GM19455 (cell line): ENCODE data around the gene GP1BB.
"Not testable (repeated sequence)": the region's sequence is repeated elsewhere in the genome, so short reads cannot be mapped to it uniquely, and the experiment has no call there.

Experiments used
- ATAC-seq: cut with Tn5 transposase; IDR thresholded peaks from one replicate; pipeline ENCODE4 v1.9.1; 2021; ENCODE audit not compliant: unreplicated experiment

Gene GP1BB

DNA sequence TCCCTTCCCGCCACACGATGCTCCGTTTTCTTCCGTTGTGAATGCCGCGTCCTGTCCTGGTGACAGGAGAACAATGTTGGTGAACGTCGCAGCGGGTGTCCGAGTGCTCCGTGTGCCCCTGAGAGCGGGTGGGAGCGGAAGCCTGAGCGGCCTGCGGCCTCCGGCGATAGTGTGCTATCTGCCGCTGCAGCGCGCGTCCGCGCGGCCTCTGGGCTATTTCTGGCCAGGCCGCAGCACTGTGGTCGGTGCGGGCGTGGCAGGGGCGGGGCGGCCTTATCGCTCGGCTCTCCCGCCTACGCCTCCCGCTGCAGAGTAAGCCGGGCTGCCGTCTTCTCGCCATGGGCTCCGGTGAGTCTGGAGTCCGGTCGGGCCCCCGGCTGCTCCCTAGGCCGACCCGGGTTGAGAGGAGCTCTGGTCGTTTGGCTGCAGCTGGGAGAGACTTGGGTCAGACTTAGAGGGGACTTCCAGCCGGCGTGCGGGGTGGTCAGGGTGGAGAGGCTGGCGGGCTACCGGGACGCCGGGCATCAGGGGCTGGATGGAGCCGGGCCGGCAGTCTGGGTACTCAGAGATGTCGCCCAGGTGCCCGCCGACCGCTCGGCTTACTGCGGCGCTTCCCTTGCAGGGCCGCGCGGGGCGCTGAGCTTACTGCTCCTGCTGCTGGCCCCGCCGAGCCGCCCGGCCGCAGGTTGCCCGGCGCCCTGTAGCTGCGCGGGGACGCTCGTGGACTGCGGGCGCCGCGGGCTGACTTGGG, at the start of gene GP1BB:
GP1BB (plus strand) TSS at position 308 of the 751 bp plus-strand sequence; CDS start at position 339, 31 bp downstream.
- no peak for ATAC-seq

GRCh38 chr22:19673660-19674059, 49.7 kb upstream of the GP1BB start:
- ATAC-seq, result no peak

GRCh38 chr22:19674129-19674928, 49.0 kb upstream of the GP1BB start:
- no peak for ATAC-seq

- ATAC-seq, result no peak
These were observed 48.4 kb upstream of the GP1BB start for GRCh38 chr22:19674929-19675253.

DNA sequence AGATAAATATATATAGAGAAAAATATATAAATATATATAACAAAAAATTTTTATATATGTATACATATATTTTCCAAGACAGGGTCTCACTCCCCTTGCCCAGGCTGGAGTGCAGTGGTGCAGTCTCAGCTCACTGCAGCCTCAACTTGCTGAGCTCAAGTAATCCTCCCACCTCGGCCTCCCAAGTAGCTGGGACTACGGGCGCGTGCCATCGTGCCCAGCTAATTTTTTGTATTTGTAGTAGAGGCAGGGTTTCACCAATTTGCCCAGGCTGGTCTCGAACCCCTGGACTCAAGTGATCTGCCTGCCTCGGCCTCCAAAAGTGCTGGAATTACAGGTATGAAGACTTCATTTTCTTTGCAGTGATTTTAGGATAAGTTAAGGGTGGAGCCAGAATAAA, 47.9 kb upstream of the GP1BB start:
- ATAC-seq, result no peak

GRCh38 chr22:19676437-19676836, 46.9 kb upstream of the GP1BB start:
- ATAC-seq, result not testable (repeated sequence)

DNA sequence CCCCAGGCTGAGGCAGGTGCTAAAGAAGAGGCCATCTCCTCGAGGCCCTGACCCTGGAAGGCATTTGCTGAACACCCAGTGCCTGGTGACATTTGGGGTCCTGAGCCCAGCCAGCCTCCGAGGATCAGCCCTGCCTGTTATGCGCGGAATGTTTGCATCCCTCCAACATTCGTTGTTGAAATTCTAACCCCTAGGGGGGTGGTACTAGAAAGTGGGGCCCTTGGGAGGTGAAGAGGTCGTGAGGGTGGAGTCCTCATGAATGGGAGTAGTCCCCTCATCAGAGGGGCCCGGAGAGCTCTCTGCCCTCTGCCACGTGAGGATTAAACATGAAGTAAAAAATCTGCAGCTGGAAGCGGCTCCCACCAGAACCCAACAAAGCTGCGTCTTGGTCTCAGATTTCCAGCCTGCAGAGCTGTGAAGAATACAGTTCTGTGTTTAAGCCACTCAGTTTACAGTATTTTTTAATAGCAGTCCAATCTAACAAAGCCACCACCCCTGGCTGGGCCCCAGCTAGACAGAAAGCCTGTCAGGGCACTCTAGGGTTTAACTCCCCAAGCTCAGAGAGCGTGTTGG, 44.3 kb upstream of the GP1BB start:
- ATAC-seq, result no peak

- no peak for ATAC-seq
These were observed 43.7 kb upstream of the GP1BB start for GRCh38 chr22:19679522-19680101.

GRCh38 chr22:19680287-19680881, 43.0 kb upstream of the GP1BB start:
- ATAC-seq, result no peak

- ATAC-seq, result no peak
These were observed 42.2 kb upstream of the GP1BB start for GRCh38 chr22:19680911-19681862.

GRCh38 chr22:19681863-19682245, 41.5 kb upstream of the GP1BB start:
- no peak for ATAC-seq

DNA sequence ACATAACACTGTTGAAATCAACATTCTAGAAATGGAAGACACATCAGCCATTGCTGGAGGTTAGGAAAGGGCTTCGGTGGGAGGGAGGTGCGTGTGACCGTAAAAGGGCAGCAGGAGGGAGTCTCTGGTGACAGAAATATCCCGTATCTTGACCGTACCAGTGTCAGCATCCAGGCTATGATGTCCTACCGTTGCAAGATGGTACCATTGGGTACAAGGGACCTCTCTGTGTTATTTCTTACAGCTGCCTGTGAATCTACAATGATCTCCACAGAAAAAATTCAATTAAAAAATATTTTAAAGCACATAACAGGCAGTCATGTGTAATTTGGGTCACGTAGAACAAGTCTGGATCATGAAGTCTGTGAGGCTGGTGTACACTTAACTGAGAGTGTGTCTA, 36.4 kb upstream of the GP1BB start:
- no peak for ATAC-seq

GRCh38 chr22:19687561-19688300, 35.6 kb upstream of the GP1BB start:
- no peak for ATAC-seq

GRCh38 chr22:19688301-19689290, 34.7 kb upstream of the GP1BB start:
- no peak for ATAC-seq

DNA sequence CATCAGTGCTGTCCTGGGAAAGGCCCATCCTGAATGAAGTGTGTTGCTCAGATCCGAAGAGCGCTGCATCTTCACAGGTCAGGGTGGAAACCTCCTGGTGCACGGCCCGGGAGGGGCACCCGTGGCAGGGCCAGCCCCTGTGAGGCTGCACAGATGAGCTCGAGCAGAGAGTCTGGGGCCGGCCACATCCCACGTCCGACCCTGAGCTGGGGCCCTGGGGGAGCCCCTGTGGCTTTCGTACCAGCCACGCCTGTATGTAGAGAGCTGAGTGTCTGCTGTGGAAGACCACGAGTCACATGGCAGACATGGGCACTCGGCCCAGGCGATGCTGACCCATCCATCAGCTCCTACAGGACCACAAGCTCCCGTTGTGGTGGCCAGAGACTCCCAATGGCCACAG, 33.9 kb upstream of the GP1BB start:
- ATAC-seq, result no peak

DNA sequence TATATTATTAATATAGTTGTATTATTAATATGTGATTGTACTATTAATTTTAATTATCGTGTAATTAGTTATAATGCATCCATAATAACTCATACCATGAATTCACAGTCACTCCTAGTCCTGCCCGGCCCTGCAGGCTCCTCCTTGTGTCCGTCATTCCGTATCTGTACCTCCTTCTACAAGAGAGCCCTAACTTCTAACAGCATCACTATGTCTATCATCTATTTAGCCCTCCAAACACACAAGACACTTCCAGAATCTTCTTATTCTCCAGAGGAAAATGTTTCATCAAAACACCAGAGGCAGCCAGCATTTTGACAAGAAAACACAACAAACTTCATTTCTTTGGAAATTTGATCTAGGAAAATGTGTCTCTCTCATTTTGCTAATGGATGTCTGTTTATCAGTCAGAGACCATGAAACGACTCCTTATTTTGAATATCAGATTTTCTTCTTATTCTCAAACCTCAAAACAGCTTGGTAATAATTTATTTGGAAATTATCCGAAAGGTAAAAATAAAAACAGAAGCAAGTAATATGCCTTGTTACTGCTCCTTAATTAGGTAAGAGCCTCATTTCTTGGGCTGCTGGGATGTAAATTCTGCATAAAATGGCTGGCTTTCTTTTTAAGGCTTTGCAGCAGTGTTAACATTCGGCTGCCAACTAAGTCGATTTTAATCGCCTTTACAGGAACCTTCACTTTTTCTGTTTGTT, 32.2 kb upstream of the GP1BB start:
- ATAC-seq, result no peak

DNA sequence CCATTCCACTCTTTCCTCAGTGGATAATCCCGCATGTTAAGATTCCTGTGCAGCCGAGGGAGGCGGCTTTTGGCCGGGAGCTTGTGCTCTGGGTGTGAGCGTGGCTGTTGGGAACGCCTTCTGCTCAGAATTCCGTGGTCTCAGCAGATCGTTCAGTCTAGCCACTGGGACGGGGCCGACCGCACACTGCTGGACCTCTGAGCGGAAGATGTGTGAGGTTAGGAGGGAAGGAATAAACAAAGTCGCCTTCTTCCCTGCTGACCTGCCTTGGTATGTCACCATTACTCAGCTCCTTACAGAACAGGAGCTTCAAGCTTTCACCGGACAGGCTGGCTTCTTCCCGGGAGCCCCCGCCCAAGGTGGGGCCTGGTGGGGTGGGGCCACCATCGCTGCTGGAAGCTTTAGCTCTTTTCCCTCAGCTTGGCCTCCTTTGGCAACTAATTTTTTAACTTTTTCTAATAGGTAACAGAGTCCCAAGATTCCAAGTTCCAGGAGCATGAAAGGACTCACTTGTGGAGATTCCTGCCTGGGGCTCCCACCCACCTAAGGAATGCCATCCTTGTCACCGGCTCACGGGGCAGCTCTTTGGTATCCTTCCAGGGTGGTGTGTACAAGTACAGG, 31.5 kb upstream of the GP1BB start:
- ATAC-seq, result no peak
